Keratinocyte (primary cell): ENCODE data around the gene SPATA20. TPM values are rescaled to one million over a fixed set of nuclear protein-coding genes. Genes with fewer than 3 reads are reported as not detected.

Experiments
- DNase-seq: peaks from one replicate; pipeline ENCODE4 v3.0.0-alpha.2; 2011; ENCODE audit warnings: low read depth, missing footprints, low spot score
- FAIRE-seq: peaks from 2 replicates; lab custom pipeline; 2011; peaks lifted over from hg19 to GRCh38; lab: Jason Lieb, UNC
- H2AFZ ChIP-seq: 2 replicates; pipeline ENCODE4 v1.6.0; 2012; ENCODE audit warnings: low read length, control low read depth, inconsistent platforms; ENCODE audit not compliant: control insufficient read depth
- H3K27ac ChIP-seq: 2 replicates; pipeline ENCODE4 v1.5.1; 2011; ENCODE audit warnings: low read length; ENCODE audit not compliant: control insufficient read depth, insufficient read depth
- H3K27me3 ChIP-seq: 3 replicates; pipeline ENCODE4 v1.6.0; 2011; ENCODE audit warnings: low read length; ENCODE audit not compliant: control insufficient read depth, insufficient read depth; ENCODE audit errors: extremely low read depth
- H3K36me3 ChIP-seq, 2 experiments: 2 replicates in 1 of 2; 3 replicates in 1 of 2; pipeline ENCODE4 v1.5.1; 2011; ENCODE audit warnings: low read length in 2 of 2, mild to moderate bottlenecking in 1 of 2; ENCODE audit not compliant: control insufficient read depth in 2 of 2, insufficient read depth in 2 of 2; ENCODE audit errors: extremely low read depth in 1 of 2
- H3K4me1 ChIP-seq: 3 replicates; pipeline ENCODE4 v1.5.1; 2011; ENCODE audit warnings: low read length; ENCODE audit not compliant: control insufficient read depth, insufficient read depth; ENCODE audit errors: extremely low read depth
- H3K4me2 ChIP-seq: 3 replicates; pipeline ENCODE4 v1.6.0; 2011; ENCODE audit warnings: low read depth, low read length; ENCODE audit not compliant: control insufficient read depth, insufficient read depth; ENCODE audit errors: extremely low read depth
- H3K4me3 ChIP-seq, 3 experiments: fragments of 200-600 bp in 1 of 3; sonication (generic) in 1 of 3; 2 replicates in 2 of 3; 3 replicates in 1 of 3; pipeline ENCODE4 v1.5.1; 2011 to 2016; ENCODE audit warnings: low read length in 3 of 3, mild to moderate bottlenecking in 3 of 3, control low read depth in 2 of 3, inconsistent platforms in 1 of 3, low read depth in 1 of 3, mixed read lengths in 1 of 3, mixed run types in 1 of 3, moderate library complexity in 1 of 3; ENCODE audit not compliant: control insufficient read depth in 2 of 3, insufficient read depth in 2 of 3; ENCODE audit errors: extremely low read depth in 1 of 3
- H3K79me2 ChIP-seq: 2 replicates; pipeline ENCODE4 v1.6.0; 2012; ENCODE audit warnings: low read length; ENCODE audit not compliant: control insufficient read depth, insufficient read depth
- H3K9ac ChIP-seq: 3 replicates; pipeline ENCODE4 v1.6.0; 2011; ENCODE audit warnings: low read length; ENCODE audit not compliant: control insufficient read depth, insufficient read depth; ENCODE audit errors: extremely low read depth
- H3K9me1 ChIP-seq: 3 replicates; pipeline ENCODE4 v1.6.0; 2011; ENCODE audit warnings: low read length; ENCODE audit not compliant: control insufficient read depth, insufficient read depth; ENCODE audit errors: extremely low read depth
- H3K9me3 ChIP-seq: 2 replicates; pipeline ENCODE4 v1.5.1; 2012; ENCODE audit warnings: low read depth, low read length; ENCODE audit not compliant: control insufficient read depth
- H4K20me1 ChIP-seq: 3 replicates; pipeline ENCODE4 v1.6.0; 2011; ENCODE audit warnings: low read length; ENCODE audit not compliant: control insufficient read depth, insufficient read depth; ENCODE audit errors: extremely low read depth
- CTCF ChIP-seq, 3 experiments: IDR thresholded peaks in 1 of 3; conservative IDR thresholded peaks in 1 of 3; optimal IDR thresholded peaks in 1 of 3; 2 replicates in 2 of 3; 3 replicates in 1 of 3; pipeline versions ENCODE3 to v1.5.1; 2011; ENCODE audit warnings: low read length in 3 of 3, mild to moderate bottlenecking in 3 of 3, moderate library complexity in 2 of 3, control low read depth in 1 of 3, inconsistent platforms in 1 of 3; ENCODE audit not compliant: insufficient read depth in 2 of 3; ENCODE audit errors: extremely low read depth in 1 of 3
- EZH2 ChIP-seq: IDR thresholded peaks from one replicate; pipeline ENCODE4 v1.6.1; 2012; ENCODE audit warnings: inconsistent platforms, mild to moderate bottlenecking, low read length, moderate library complexity
- dilution Hi-C: fragments of 300-500 bp; cut with MboI; formaldehyde crosslinking; loops from one replicate; pipeline ENCODE4 v1.7.0; 2020; ENCODE audit warnings: low sequenced_read_pairs; ENCODE audit not compliant: extremely low pct_ligation_motif_present
- polyA plus RNA-seq, 5 experiments: library from polyadenylated mRNA; depleted of rRNA in 3 of 5; stranded (reverse) in 3 of 5; stranded (forward) in 1 of 5; unstranded in 1 of 5; fragments of >200 nt; gene quantifications; 1 replicate in 1 of 5; 2 replicates in 3 of 5; 3 replicates in 1 of 5; pipeline versions ENCODE4 v1.2.1 to v1.2.3, GENCODE V29; 2011 to 2012; ENCODE audit warnings: missing spikeins in 2 of 5, low read depth in 1 of 5, low replicate concordance in 1 of 5

Gene SPATA20
- polyA plus RNA-seq, 1 donor (not counting 4 experiments of a cell fraction or from before 2014, with no cell fraction given), result 17.2 TPM

- dilution Hi-C loops, result no loop called here
- no peak for TF ChIP-seq CTCF (optimal IDR thresholded peaks at IDR 0.05 in 1 of 3, IDR thresholded peaks at IDR 0.05 in 1 of 3, conservative IDR thresholded peaks at IDR 0.05 in 1 of 3; ENCODE audit: extremely low read depth in 1 of 3, insufficient read depth in 2 of 3, low read length in 3 of 3)
- no peak for TF ChIP-seq EZH2
- no peaks in the 10 kb centered on the region for H3K27me3 ChIP-seq
- DNase-seq (no peak), FAIRE-seq (no peak)
- no peaks in the 10 kb centered on the region for H4K20me1 ChIP-seq
- no peak overlapping the region for H3K27ac ChIP-seq
- no peaks in the 10 kb centered on the region for H3K9me3 ChIP-seq
- H3K4me3 ChIP-seq, result no peak overlapping the region
- H2AFZ ChIP-seq, result no peak overlapping the region
- H3K79me2 ChIP-seq, result no peaks in the 10 kb centered on the region
- H3K9me1 ChIP-seq, result no peaks in the 10 kb centered on the region
- peaks cover 5 to 14% of the 10 kb centered on the region in 2 experiments for H3K36me3 ChIP-seq
- no peak overlapping the region for H3K9ac ChIP-seq
- H3K4me2 ChIP-seq, result no peak overlapping the region
- peaks cover 7% of the 10 kb centered on the region for H3K4me1 ChIP-seq
Measured at GRCh38 chr17:50549256-50549941, 2.4 kb downstream of the SPATA20 start.

GRCh38 chr17:50549969-50550368, 3.0 kb downstream of the SPATA20 start:
- H3K9me1 ChIP-seq, result no peaks in the 10 kb centered on the region
- no peaks in the 10 kb centered on the region for H4K20me1 ChIP-seq
- DNase-seq (no peak), FAIRE-seq (no peak)
- TF ChIP-seq EZH2 (no peak), CTCF (optimal IDR thresholded peaks at IDR 0.05 in 1 of 3, IDR thresholded peaks at IDR 0.05 in 1 of 3, conservative IDR thresholded peaks at IDR 0.05 in 1 of 3; ENCODE audit: extremely low read depth in 1 of 3, insufficient read depth in 2 of 3, low read length in 3 of 3) (no peak)
- peaks cover 5 to 14% of the 10 kb centered on the region in 2 experiments for H3K36me3 ChIP-seq
- no peak overlapping the region for H3K27ac ChIP-seq
- H3K27me3 ChIP-seq, result no peaks in the 10 kb centered on the region
- H3K9ac ChIP-seq, result no peak overlapping the region
- dilution Hi-C loops, result no loop called here
- no peaks in the 10 kb centered on the region for H3K79me2 ChIP-seq
- peaks cover 7% of the 10 kb centered on the region for H3K4me1 ChIP-seq
- H2AFZ ChIP-seq, result no peak overlapping the region
- H3K9me3 ChIP-seq, result no peaks in the 10 kb centered on the region
- H3K4me3 ChIP-seq, result no peak overlapping the region
- no peak overlapping the region for H3K4me2 ChIP-seq
